HG03103 (cell line): ENCODE data around the gene BPIFB1.

Experiments used
- ATAC-seq: cut with Tn5 transposase; IDR thresholded peaks from one replicate; pipeline ENCODE4 v1.9.1; 2021; ENCODE audit warnings: low read depth; ENCODE audit not compliant: unreplicated experiment

BPIFB1 gene

DNA sequence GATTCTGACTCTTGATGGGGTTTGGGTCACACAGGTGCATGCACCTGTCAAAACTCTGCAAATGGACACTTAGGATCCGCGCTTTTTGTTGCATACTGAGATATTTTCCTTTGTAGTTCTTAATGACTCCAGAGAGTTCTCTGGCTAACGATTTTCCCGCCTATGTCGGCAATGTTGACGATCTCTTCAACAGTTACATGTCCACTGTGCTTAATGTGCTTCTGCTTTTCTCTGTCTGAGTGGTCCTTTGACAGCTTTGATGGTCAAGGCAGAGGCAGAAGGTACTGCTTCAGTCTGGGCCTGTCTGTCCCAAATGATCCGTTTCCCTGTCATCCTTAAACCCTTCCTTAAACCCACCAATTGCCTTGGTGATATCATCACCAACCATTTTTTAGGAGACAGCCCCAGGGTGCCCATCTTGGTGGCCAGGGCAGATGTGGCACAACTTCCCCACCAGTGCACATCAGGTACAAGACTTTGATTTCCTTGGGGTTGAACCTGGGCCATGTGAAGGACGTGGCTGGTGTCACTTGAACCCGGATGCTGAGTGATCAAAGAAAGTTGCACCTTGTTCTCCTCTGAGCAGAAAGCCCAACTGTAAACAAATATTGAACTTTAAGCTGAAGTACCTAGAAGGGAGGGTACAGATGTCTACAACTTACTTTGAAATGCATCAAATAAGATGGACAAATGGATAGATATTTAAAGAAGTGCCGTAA, 10.7 kb upstream of the BPIFB1 start:
- ATAC-seq: no peak

DNA sequence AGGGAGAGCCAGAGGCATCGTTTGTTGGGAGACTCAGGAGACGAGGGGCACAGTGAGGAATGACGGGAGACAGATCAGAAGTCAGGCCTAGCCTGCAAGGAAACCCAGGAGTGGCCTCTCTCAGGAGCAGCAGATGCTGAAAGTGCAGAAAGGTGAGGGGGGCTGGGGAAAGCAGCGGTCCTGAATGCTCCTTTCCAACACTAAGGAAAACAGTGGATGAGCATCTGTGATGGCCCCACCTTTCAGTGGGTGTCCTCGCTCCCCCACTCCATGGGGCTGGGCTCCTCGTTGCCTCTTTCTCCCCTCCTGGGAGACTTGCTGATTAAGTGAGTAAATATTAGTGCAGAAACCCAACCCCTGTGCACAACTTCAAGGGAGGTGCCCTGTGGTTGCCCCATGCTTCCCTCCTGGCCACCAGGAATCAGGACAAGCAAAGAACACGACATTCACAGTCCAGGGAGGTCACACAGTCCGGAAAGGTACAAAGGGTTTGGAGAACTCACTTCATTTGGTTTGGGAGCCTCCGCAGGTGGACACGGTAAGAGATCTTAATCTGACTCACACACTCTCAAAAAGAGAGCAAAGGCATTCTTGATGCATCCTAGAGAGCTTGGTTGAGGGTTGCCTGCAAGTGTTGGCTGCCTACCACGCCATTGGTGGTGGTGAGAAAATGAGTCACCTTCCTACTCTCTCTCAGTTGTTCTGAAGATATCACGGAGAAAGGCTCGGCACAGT, 9.7 kb upstream of the BPIFB1 start:
- no peak for ATAC-seq

DNA sequence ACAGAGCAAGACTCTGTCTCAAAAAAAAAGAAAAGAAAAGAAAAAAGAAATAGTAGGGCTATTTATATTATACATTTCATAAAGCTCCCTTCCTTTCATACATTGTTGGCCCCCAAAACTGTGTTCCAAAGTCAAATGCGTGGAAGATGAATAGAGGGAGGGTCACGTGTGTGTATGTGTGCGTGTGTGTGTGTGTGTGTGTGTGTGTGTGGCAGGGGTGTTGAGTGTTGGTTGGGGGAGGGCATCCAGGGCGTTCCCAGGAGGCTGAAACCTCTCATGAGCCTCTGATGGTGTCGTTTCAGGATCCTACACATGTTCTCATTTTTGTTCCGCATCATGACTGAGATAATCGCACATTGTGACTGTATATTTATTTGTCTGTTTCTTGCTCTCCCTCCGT, 7.8 kb upstream of the BPIFB1 start:
- ATAC-seq: no peak

DNA sequence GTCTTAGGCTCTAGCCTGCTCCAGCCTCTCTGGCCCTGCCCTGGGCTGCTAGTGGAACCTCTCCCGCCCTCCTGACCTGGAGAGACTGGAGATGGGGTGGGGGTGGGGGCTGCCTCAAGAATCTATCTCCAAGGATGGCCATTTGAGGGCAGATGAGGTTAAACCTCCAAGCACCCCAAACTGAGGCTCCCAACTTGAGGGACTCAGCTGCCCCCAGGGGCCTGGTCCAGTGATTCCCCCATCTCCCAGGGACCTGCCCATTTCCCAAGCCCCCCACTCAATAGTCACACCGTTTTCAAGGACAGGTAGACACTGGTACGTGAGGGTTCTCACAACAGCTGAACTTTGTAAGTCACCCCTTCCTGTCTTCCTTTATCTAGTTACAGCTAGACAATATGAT, 7.1 kb upstream of the BPIFB1 start:
- ATAC-seq: no peak

DNA sequence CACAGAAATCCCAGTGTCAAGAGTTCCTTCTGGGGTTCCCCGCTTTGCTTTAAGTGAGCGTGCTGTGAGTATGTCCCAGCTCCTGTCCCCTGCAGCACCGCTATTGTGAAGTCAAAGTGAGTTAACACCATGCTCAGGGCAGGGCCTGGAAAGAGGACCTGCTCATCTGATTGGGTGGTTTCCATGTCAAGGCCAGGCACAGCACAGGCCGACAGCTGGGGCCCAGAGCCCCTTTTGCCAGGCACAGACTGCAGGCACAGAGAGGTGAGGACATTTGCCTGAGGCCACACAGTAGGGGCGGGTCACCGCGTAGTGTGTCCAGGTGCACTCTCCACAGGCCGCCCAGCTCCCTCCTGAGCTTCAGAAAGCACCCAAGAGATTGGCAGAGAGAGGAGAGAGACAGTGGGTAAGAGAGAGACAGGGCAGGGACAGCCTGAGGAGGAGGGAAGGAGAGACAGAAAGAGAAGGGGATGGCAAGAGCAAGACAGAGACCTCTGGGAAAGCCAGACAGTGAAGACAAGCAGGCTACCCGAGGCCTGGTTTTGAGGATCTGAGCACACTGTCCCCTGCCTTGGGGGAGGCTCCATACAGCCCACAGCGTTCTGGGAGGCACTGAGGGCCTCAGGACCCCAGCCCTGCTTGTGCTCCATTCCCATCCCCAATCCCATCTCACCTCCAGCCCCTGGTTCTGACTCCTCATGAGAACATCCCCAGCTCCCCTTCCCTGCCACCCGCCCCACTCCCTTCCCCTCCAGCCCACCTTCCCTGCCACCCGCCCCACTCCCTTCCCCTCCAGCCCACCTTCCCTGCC, 6.5 kb upstream of the BPIFB1 start:
- ATAC-seq: no peak

DNA sequence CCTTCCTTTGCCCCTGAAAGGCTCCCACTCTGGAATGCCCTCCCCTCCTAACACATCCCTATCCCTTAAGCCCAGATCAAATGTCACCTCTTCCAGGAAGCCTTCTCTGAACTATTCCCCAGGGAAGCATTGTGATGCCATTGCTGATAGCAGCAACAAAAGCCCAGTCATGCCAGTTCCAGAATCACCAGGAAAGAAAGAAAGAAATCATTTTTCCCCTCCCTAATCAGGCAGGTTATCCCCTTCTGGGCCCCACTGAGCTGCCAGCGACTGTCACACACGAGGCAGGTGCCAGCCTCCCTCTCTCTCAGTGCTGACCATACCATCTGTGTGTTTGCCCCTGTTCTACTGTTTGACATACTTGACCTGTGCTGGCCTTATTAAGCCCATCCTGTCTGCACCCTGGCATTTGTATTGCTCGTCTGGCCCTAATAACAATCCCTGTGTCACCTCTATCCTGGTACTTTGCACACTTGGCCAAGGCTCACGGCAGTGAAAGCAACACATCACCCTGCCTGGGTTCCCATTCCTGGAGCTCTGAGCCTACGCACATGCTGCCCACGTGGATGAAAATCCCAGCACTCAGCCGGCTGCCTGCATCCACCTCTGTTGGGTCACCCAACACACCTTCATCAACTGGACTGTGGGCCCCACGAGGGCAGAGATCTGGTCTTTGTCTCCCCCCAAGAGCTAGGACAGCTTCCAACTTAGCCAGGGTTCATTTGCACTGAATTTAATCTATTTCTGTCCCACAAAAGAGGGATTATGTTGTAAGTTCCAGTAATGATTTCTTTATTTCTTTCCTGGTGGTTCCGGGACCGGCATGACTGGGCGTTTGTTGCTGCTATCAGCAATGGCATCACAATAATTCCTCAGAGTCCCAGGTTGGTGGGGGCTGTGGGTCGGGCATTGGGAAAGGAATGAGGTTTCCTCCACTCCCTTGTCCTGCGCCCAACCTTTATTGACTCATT, 5.3 kb upstream of the BPIFB1 start:
- no peak for ATAC-seq

DNA sequence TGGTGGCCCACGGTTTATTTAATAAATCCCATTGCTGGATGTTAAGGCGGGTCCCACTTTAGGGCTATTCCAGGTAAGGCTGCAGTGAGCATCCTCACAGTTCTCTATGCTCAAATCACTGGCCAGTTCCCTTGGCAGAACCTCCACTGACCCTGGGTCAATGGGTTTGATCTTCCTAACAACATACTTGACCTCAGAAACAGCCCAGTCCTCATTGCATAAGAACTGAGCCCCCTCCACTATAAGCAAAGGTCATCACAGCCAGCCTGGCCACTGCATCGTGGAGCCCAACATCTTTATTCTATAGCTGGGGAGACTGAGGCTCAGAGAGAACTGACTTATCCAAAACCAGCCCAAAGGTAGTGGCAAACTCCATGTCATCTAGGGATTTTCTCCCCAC, 4.3 kb upstream of the BPIFB1 start:
- ATAC-seq: no peak

DNA sequence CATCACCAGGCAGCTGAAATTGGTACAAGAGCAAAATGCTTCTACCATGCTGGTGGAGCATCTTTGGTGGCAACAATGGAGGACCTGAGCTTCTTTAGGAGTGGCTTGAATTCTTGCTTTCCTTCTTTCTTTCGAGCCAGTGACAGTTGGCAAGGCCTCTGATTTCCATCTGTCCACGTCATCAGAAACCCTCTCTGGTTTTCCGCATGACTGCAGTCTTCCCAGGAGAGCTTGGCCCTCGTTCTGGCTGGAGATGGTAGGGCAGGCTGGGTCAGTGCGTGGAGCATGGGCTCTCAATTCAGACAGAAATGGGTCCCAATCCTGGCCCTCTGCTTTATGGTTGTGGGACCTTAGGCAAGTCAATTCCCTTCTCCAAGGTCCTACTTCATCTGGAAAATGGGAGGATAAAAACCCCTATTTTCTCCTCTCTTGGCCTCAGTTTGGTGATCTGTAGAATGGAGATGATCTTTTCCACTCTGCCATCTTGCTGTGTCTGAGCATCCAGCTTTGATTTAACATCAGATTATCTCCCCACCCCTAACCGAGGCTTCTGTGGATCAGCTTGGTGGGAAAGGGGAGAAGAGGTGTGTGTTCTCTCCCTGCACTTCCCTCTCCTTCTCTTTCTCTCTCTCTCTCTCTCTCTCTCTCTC, 3.6 kb upstream of the BPIFB1 start:
- no peak for ATAC-seq

DNA sequence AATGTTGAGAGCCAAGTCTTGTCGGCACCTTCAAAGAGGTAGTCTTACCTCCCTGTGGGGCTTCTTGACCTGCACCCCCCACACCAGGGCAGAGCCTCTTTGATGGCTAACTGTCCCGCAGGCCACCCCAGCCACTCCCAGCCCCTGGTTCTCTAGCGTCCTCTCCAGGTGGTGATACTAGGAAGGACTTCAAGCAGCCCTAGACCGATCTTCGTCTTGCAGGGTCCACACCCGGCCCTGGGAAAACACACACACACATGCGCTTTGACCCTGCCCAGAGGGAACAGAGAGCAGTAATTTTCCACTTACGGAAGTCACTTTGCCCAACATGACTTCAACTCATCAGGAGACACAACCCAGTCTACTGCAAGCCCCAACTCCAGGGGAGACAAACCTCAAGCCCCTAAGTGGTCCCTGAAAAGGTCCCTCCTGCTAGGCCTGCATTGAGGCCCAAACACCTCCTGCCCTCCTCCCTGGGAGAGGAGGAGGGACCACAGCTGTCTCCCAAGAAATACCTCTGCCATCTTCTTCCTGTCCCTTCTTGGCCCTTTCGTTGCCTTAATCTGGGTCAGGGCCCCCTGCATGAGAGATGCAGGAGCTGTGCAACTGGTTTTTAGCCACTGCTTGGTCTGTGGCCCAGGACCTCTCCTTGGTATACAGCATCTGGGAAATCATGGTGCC, 2.9 kb upstream of the BPIFB1 start:
- ATAC-seq: no peak

DNA sequence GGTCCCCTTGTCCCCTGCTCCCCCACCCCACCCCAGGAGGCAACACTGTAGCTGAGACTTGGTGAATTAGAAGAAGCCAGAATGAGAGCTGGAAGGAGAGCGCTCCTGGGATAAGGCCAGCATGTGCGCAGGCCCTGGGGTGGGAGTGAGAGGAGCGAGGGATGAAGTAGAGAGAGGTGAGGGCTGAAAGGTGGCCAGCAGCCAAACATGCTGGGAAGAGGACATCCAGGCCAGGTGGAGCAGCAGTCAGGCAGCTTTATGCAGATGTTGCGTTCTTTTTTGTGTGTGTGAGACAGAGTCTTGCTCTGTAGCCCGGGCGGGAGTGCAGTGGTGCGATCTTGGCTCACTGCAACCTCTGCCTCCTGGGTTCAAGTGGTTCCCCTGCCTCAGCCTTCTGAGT, 2.2 kb upstream of the BPIFB1 start:
- ATAC-seq: no peak

DNA sequence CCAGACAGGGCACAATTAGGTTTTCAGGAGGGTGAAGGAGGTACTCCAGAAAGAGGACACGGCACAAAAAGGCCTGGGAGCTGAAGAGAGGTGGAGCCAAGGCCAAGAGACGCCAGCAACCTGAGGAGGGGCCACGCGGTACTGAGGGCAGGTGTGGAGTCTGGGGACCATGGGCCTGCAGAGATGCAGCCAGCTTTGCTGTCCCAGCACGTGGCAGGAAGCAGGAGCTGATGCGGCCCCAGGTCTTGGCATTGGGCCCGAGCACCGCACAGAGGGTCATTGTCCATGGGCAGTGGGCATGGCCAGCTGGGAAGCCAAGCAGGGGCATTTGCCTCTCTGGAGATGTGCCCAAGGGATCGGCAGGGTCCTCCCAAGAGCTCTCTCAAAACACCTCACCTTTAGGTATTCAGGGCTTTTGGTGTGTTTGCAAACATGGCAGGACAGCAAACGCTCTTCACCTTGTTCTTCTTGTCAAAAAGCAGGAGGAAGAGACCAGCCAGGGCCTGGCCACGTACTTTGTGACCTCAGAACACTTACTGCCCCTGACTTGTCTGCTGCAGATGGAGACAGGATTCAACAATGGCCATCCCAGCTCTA, 1.4 kb upstream of the BPIFB1 start:
- no peak for ATAC-seq

DNA sequence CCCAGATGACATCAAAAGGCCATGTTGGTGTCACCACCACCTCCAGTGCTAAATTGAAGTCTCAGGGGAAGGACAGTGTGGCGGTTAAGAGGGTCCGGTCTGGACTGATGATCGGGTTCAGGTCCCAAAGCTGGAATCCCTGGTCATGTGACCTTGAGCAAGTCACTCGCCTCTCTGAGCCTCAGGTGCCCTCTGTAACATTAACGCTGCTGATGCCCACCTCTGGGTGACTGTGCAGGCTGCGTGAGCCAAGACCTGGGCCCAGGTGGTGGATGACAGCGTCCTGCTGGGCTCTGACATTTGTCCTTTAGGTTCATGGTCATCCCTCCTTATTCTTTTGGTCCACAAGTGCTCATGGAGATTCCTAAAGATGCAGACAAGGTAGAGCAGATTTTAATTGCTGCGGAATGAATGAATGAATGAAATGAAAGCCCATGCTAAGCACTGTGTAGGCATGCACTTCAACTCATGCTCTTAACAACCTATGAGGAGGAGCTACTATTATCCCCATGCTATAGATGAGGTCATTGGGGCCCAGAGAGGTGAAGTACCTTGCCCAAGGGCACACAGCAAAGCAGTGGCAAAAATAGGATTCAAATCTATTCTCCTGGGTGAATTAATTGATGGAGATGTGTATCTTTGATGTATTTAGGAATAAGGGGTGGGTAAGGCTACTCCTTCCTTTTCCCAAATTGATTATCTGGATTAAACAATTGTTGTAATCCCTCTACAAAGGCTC, 649 bp upstream of the BPIFB1 start:
- ATAC-seq: no peak

DNA sequence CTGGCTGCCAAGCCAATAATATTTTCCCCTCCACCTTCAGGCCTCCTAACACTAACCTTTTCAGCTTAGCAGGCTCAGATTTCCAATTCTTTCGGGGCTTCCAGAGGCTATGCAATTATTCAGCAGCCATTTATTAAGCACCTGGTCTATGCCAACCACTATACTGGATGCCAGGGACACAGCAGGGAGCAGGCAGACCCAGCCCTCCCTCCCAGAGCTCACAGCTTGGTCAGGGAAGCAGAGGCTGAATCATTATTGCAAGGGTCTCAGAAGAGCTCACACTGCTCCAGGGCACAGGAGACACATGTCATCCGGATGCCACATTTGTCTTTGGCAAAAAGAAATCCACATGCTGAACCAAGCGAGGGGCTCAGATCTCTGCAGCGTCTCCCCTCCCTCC, 1.3 kb downstream of the BPIFB1 start:
- no peak for ATAC-seq

DNA sequence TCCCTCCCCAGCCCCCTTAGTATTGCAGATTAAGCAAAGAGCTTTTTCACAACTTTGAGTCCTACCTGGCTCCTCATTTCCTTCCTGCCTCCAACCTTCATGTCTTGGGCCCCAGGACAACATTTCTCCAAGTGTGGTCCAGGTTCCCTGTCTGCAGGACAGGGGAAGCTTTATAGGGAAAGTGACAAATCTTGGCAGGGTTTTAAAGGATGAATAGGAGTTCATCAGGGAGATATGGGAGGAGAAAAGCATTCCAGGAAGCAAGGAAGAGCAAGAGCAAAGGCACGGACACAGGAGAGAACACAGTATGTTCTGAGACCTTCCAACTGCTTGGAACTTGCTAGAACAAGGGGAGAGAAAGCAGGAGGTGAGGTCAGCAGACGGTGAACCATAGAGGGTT, 1.9 kb downstream of the BPIFB1 start:
- no peak for ATAC-seq

DNA sequence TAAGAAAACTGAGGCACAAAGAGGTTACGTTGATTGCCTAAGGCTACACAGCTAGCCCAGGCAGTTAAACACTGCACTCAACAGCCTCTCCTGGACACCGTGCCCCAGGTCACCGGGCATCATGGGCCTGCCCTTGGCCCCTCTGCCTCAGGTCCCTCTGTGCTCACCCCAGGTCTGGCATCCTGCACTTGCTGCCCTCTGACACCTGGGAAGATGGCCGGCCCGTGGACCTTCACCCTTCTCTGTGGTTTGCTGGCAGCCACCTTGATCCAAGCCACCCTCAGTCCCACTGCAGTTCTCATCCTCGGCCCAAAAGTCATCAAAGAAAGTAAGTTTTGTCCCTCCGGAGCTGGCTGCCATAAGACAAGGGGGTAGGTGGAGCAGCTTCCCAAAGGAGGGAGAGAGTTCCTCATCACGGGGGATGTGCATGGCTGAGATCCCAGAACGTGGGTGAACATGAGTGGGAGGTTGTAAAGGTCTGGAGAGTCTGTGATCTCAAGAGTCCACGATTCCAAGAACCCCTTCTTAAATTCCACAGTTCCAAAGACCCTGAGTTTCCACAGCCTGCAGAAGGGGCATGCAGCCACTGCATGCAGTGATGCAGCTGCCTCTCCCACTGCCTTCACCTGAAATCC, 3.0 kb downstream of the BPIFB1 start:
- ATAC-seq: no peak

DNA sequence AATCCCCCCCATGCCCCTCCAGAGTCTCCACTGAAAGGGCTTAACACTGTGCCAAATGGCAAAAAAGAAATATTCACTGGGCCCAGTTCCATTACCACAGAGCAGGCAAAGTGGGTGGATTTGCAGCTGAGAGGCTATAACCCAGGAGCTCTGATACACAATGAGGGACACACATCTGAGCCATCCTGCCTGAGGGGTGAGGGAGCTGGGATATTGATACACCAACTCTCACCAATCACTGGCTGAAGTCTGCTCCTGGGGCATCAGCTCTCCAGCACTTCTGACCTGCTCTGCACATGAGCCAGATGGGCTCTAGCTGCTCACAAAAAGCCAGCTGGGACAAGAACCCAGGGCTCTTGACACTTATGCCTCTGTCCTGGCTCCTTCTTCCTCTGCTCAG, 4.9 kb downstream of the BPIFB1 start:
- ATAC-seq: no peak

DNA sequence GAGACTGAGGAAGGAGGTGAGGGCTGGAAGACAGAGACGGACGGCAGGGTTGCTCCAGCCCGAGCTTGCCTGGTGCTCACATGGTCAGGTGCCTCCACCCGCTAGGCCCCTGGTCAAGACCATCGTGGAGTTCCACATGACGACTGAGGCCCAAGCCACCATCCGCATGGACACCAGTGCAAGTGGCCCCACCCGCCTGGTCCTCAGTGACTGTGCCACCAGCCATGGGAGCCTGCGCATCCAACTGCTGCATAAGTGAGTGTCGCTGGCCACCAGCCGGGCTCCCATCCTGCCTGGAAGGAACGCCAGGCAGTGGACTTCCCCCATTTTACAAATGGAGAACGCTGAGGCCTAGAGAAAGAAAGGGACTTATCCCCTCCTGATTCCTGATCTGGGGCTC, 7.8 kb downstream of the BPIFB1 start:
- ATAC-seq: no peak

DNA sequence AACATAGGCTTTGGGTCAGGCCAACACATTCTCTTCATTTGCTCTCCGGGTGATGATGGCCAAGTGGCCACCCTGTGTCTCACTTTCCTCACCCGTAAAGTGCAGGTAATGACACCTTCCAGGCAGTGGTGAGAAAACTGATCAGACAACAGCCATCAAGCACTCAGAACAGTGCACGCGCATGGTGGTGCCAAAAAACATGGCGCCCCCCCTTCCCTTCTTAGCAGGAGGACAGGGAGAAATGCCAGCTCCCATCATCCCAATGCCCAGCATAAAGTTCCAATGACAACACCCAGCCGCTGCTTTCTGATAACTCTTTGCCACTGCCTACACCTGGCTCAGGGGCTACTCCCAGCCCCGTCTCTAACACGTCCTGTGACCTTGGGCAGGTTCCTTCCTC, 8.4 kb downstream of the BPIFB1 start:
- no peak for ATAC-seq
